HG02970 (cell line): ENCODE data around the gene SLC12A7.
"Not testable (repeated sequence)": the region's sequence is repeated elsewhere in the genome, so short reads cannot be mapped to it uniquely, and the experiment has no call there.

ENCODE experiments used
- ATAC-seq: cut with Tn5 transposase; IDR thresholded peaks from one replicate; pipeline ENCODE4 v1.9.1; 2021; ENCODE audit warnings: mild to moderate bottlenecking, moderate library complexity, moderate number of reproducible peaks; ENCODE audit not compliant: unreplicated experiment, low FRiP score

Gene SLC12A7

GRCh38 chr5:1128977-1129710, 17.3 kb upstream of the SLC12A7 start:
- no peak for ATAC-seq

- no peak for ATAC-seq
These were observed 16.3 kb upstream of the SLC12A7 start for GRCh38 chr5:1127959-1128785.

- not testable (repeated sequence) for ATAC-seq
These were observed 13.8 kb upstream of the SLC12A7 start for GRCh38 chr5:1125695-1126094.

DNA sequence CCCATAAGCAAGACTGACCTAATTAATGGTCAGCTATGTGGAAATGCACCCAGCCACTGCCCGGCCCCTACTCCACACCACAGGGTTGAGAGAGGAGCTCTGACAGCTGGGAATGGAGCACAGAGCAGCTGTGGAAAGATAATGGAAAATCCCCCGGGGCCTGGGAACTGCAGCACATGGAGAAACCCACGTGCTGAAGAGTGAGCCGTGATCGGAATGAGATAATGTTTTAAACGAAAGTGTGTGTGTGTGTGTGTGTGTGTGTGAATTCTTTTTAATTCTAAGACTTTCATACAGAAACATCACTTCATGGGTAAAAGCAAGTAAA, 13.1 kb upstream of the SLC12A7 start:
- no peak for ATAC-seq

- ATAC-seq, result no peak
These were observed 12.6 kb upstream of the SLC12A7 start for GRCh38 chr5:1124205-1125029.

- ATAC-seq, result no peak
These were observed 11.7 kb upstream of the SLC12A7 start for GRCh38 chr5:1123418-1124147.

DNA sequence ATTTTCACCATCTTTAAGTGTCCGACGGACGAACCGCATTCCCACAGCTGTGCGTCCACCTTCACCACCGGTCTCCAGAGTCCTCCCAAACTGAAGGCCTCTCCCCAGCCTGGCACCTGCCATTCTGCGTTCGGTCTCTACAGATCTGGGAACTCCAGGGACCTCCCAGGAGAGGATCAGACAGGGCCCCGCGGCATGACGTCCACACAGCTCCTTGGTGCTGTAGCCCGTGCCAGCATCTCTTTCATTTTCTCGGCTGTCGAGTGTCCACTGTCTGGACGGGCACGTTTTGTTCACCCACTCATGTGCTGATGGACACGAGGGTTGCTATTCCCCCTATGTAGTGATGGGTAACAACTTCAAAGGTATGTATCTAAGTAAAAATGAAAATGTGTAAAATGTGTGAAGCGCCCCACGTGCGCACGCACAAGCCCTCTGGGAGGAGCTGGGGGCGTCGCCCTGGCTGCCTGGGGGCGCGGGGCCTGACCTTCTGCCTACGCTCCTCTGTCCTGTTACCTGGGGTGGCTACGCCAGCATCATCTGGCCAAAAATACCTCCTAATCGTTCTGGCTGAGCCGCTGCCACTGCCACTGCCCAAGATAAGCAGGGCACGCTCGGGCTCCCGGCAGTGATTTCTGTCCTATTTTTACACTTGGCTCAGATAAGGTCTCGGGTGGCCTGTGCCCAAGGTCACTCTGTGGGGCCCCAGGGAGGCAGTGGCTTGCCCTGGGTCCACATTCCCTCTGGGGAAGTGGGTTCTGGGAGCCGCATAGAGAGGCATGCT, 10.8 kb upstream of the SLC12A7 start:
- no peak for ATAC-seq

DNA sequence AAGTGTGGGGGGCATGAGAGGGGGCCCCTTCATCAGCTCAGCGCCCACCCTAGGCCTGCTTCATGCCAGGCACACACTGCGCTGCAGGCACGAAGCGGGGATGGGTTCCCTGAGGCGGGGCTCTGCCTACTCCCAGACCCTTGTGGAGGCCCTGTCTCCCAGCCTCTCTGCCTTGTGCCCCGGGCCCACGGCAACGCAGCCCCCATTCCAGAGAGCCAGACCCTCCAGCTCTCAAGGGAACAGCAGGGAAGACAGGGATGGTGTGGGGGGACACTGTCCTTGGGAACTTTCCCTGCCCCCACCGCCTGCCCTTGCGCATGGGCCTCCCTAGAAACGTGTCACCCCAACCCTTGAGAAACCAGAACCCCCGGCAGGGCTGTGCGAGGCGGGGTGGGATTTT, 10.0 kb upstream of the SLC12A7 start:
- no peak for ATAC-seq

GRCh38 chr5:1121044-1121443, 9.2 kb upstream of the SLC12A7 start:
- no peak for ATAC-seq

GRCh38 chr5:1120236-1120999, 8.6 kb upstream of the SLC12A7 start:
- no peak for ATAC-seq

DNA sequence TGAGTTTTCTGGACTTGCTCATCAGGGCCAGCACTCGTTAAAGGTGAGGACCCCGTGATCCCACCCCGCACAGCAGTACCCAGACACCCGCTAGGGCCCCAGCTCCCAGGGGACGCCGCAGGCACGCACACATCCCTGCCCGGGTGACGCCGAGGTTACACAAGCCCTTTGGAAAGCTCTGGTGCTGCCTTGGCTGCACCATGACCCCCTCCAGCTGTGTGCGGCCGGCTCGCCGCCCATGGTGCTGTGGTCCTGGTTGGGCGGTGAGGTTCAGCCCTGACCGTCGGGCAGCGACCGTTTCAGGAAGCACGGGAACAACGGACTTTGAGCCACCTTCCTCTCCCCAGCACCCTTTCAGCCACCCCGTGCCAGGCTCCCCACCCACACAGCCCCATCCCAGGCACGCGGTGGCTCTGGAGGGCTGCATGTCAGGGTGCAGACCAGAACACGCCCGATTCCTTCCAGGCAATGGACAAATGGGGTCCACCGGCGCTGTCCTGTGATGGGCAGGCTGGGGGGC, 7.5 kb upstream of the SLC12A7 start:
- ATAC-seq, result no peak

DNA sequence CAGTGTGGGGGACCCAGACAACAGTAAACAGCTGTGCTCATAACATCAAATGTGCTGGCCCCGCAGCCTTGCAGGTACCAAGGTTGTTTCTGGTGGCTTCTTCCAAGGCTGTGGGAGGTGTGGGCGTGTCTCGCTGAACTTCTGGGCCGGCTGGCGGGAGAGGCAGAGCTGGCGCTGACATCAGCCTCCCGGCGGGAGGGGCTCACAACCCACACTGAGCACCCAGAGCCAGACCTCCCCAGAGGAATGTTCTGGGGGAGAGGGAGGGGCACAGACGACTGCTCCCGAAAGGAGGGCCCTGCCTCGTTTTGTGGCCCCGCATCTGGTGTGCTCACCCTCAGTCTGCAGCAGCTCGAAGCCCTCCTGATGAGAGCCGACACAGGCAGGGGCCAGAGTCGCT, 6.9 kb upstream of the SLC12A7 start:
- ATAC-seq, result no peak

DNA sequence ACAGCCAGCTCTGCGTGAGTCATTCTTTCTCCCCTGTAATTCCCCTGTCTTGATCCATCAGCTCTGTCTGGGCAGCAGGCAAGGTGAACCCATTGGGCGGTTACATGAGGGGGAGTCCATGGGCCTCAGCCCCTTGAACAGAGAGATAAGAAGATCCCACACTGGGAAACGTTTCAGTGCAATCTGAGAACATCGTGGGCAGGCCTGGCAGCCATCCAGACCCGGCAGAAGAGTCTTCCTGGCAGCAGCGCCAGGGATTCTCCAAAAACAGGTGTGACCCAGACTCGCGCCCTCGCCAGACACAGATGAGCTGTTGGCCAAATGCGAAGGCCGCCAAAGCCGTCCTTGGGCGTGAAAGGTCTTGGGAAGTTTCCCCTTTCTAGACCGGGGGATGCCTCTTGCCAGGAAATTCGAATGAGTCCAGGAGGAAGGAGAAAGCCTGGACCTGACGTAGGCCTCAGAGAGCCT, 6.4 kb upstream of the SLC12A7 start:
- ATAC-seq, result no peak

DNA sequence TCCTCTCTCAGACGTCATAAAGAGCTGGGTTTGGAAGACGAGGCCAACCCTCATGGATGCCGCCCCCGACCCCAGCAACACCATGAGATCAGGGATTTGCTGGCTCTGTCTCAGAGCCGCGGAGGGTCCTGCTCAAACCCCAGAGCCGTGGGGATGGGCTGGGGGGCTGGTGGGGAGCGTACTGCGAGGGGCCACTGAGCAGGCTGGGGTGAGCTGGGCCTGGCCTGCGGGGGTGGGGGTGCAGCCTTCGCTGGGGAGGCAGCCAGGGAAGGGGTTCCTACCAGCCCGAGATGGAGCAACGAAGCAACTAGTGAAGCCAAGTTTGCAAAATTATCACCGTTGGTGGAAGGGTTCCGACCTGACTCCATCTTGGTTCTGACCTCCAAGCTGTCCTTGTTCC, 5.1 kb upstream of the SLC12A7 start:
- ATAC-seq, result no peak

DNA sequence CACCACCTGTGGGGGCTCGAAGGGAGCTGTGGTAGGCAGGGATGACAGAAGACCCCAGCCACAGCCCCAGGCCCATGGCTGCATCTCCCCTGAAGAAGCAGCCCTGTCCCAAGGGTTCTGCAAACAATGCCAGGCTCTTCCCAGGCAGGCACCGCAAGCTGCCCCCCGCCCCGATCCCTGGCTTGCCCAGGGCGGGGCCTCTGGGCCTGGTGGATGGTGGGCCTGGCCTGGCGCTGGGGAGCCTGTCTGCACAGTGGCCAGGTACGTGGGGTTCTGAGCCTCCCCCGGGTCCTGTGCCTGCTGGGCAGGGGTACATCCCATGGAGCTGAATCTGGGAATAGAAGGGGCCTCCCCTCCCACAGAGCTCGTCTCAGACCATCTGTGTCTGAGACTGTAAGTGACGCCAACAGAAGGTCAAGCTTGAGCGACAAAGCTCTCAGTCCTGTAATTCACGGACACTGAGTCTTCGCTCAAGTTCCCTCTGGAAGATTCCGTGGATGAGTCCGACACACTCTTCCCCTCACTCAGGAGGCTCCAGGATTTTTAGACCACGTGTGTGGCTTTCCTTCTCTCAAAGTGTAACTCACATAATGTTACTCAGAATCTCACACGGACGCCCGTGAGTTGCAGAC, 4.4 kb upstream of the SLC12A7 start:
- no peak for ATAC-seq

GRCh38 chr5:1115123-1115815, 3.4 kb upstream of the SLC12A7 start:
- ATAC-seq, result no peak

GRCh38 chr5:1113805-1114586, 2.1 kb upstream of the SLC12A7 start:
- no peak for ATAC-seq
